Glomerular visceral epithelial cell (primary cell): ENCODE results near the gene HYDIN.
"Not testable (repeated sequence)": the region's sequence is repeated elsewhere in the genome, so short reads cannot be mapped to it uniquely, and the experiment has no call there.

Experiments used
- DNase-seq: peaks from one replicate; pipeline ENCODE4 v3.0.0-alpha.2; 2016; ENCODE audit errors: extremely low spot score

Gene HYDIN

GRCh38 chr16:71105881-71106280, 124.6 kb downstream of the HYDIN start:
- DNase-seq = not testable (repeated sequence)

GRCh38 chr16:71083573-71083972, 146.9 kb downstream of the HYDIN start:
- not testable (repeated sequence) for DNase-seq

- DNase-seq = not testable (repeated sequence)
These were observed 149.7 kb downstream of the HYDIN start for GRCh38 chr16:71080777-71081176.

GRCh38 chr16:71080262-71080661, 150.3 kb downstream of the HYDIN start:
- DNase-seq = not testable (repeated sequence)

- not testable (repeated sequence) for DNase-seq
These were observed 159.9 kb downstream of the HYDIN start for GRCh38 chr16:71070651-71071050.

GRCh38 chr16:71069842-71070241, 160.7 kb downstream of the HYDIN start:
- DNase-seq = not testable (repeated sequence)

GRCh38 chr16:71053897-71054609, 176.5 kb downstream of the HYDIN start:
- not testable (repeated sequence) for DNase-seq

GRCh38 chr16:71050307-71050706, 180.2 kb downstream of the HYDIN start:
- DNase-seq = not testable (repeated sequence)

- not testable (repeated sequence) for DNase-seq
These were observed 191.0 kb downstream of the HYDIN start for GRCh38 chr16:71039368-71040111.

GRCh38 chr16:71038421-71038820, 192.1 kb downstream of the HYDIN start:
- not testable (repeated sequence) for DNase-seq

GRCh38 chr16:71037987-71038386, 192.5 kb downstream of the HYDIN start:
- not testable (repeated sequence) for DNase-seq

GRCh38 chr16:71028032-71028727, 202.3 kb downstream of the HYDIN start:
- DNase-seq = not testable (repeated sequence)

GRCh38 chr16:71027511-71027910, 203.0 kb downstream of the HYDIN start:
- DNase-seq = not testable (repeated sequence)

- DNase-seq = not testable (repeated sequence)
These were observed 206.6 kb downstream of the HYDIN start for GRCh38 chr16:71023851-71024439.

GRCh38 chr16:71021961-71022537, 208.5 kb downstream of the HYDIN start:
- DNase-seq = not testable (repeated sequence)

GRCh38 chr16:71019067-71019682, 211.3 kb downstream of the HYDIN start:
- DNase-seq = not testable (repeated sequence)

GRCh38 chr16:71015419-71015818, 215.1 kb downstream of the HYDIN start:
- DNase-seq = not testable (repeated sequence)

- DNase-seq = peak; percentile 0
These were observed 220.9 kb downstream of the HYDIN start for GRCh38 chr16:71009440-71010223.

- DNase-seq = not testable (repeated sequence)
These were observed 224.0 kb downstream of the HYDIN start for GRCh38 chr16:71006516-71006915.

- peak; percentile 0 for DNase-seq
These were observed 230.8 kb downstream of the HYDIN start for GRCh38 chr16:70999735-71000134.
